Measurements from ENCODE around the gene LYSMD2. TPM values are rescaled to one million over a fixed set of nuclear protein-coding genes. Genes with fewer than 3 reads are reported as not detected.

Gene LYSMD2
- 10 to 100 TPM in 1 of 4 donors, 1 to 10 TPM in 3; 5.5 to 11.1 (median 9.5) TPM for total RNA-seq

GRCh38 chr15:51737522-51738305, at the start of gene LYSMD2:
TSS of gene LYSMD2 (minus strand) at chr15:51737655. CDS start at chr15:51737622, 33 bp downstream.
- TF ChIP-seq CTCF (IDR thresholded peaks at IDR 0.05; ENCODE audit: low read depth): no peak

GRCh38 chr15:51783967-51784366, 46.5 kb upstream of the LYSMD2 start:
- TF ChIP-seq CTCF (IDR thresholded peaks at IDR 0.05; ENCODE audit: low read depth): no peak

GRCh38 chr15:51782357-51782896, 45.0 kb upstream of the LYSMD2 start:
- TF ChIP-seq CTCF (IDR thresholded peaks at IDR 0.05; ENCODE audit: low read depth): no peak

GRCh38 chr15:51781506-51781905, 44.1 kb upstream of the LYSMD2 start:
- no peak for TF ChIP-seq CTCF (IDR thresholded peaks at IDR 0.05; ENCODE audit: low read depth)

- TF ChIP-seq CTCF (IDR thresholded peaks at IDR 0.05; ENCODE audit: low read depth): no peak
Measured at GRCh38 chr15:51780636-51781035, 43.2 kb upstream of the LYSMD2 start.

GRCh38 chr15:51776952-51777569, 39.6 kb upstream of the LYSMD2 start:
- TF ChIP-seq CTCF (IDR thresholded peaks at IDR 0.05; ENCODE audit: low read depth): no peak

Data from subcutaneous adipose tissue (tissue), 4 donors.